ENCODE data around the gene TOMM40.

Gene TOMM40

GRCh38 chr19:44889830-44890365, 1.2 kb upstream of the TOMM40 start:
- no peak for TF ChIP-seq CTCF (IDR thresholded peaks at IDR 0.05; ENCODE audit: insufficient read depth, low read depth, low read length, missing control alignments)
- H3K4me3 ChIP-seq (ENCODE audit: low read length) = peak overlapping the region; percentile 59
- no peak for DNase-seq (ENCODE audit: low read depth)

- peak overlapping the region; percentile 59 for H3K4me3 ChIP-seq (ENCODE audit: low read length)
- TF ChIP-seq CTCF (IDR thresholded peaks at IDR 0.05; ENCODE audit: insufficient read depth, low read depth, low read length, missing control alignments) = no peak
- peak; percentile 100 for DNase-seq (ENCODE audit: low read depth)
Measured at GRCh38 chr19:44890366-44891015, 563 bp upstream of the TOMM40 start.

DNA sequence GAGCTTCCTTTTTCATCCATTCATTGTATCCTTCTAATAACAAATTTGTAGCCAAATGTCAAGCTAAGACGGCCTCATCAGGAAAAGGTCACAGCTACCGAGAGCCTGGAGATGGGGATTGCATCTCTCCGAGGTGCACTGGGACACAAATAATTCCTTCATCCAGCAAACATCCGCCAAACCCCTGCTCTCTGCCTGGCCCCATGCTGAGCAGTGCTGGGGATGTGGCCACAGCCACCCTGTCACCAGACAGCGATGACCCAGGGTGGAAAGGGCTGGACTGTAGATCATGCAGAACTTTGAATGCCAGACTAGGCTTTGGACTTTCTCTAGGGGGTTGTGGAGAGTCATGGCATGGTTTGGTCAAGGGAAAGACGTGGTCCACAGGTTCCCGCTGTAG, 1.9 kb downstream of the TOMM40 start:
- TF ChIP-seq CTCF (IDR thresholded peaks at IDR 0.05; ENCODE audit: insufficient read depth, low read depth, low read length, missing control alignments) = no peak
- no peak for DNase-seq (ENCODE audit: low read depth)
- no peak overlapping the region for H3K4me3 ChIP-seq (ENCODE audit: low read length)

- H3K4me3 ChIP-seq (ENCODE audit: low read length) = no peak overlapping the region
- no peak for TF ChIP-seq CTCF (IDR thresholded peaks at IDR 0.05; ENCODE audit: insufficient read depth, low read depth, low read length, missing control alignments)
- DNase-seq (ENCODE audit: low read depth) = no peak
Measured at GRCh38 chr19:44893332-44894051, 2.4 kb downstream of the TOMM40 start.

DNA sequence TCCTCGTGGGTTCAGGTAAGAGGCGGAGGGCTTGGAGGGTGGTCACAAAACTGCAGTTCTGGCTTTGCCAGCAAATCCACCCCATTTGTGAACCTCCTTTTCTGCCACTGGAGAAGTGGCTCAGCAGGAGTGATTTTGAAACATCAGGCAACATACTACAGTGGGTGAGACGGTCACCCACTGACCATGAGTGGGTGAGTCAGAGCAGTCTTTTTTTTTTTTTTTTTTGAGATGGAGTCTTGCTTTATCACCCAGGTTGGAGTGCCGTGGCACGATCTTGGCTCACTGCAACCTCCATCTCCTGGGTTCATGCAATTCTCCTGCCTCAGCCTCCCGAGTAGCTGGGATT, 3.0 kb downstream of the TOMM40 start:
- DNase-seq (ENCODE audit: low read depth) = no peak
- no peak overlapping the region for H3K4me3 ChIP-seq (ENCODE audit: low read length)

DNA sequence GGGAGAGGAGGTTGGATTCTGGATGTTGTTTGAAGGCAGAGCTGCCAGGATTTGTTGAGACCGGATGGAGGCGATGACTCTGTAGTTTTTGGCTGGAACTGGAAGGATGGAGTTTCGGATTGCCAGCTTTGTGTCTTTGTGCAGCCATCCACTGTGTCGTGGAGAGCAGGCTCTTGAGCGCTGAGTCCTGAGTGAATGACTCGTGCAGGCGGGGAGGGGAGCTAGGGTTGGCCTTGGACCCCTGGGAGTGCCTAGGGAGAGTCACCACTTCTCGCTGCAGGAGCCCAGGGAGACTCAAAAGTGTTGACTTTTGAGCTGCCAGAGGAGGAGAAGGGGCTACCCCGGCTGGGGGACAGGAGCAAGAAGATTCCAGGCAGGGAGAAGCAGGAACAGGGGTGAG, 3.9 kb downstream of the TOMM40 start:
- no peak for DNase-seq (ENCODE audit: low read depth)
- TF ChIP-seq CTCF (IDR thresholded peaks at IDR 0.05; ENCODE audit: insufficient read depth, low read depth, low read length, missing control alignments) = no peak
- H3K4me3 ChIP-seq (ENCODE audit: low read length) = no peak overlapping the region

More for the DNA sequence above, 3.0 kb downstream of the TOMM40 start:
- no peak for TF ChIP-seq CTCF (IDR thresholded peaks at IDR 0.05; ENCODE audit: insufficient read depth, low read depth, low read length, missing control alignments)

All from epithelial cell of esophagus (primary cell).